NT2/D1 (cell line): Measurements from ENCODE around the gene OCSTAMP.

Experiments
- YY1 ChIP-seq: IDR thresholded peaks from 2 replicates; pipeline ENCODE4 v1.6.1; 2011; ENCODE audit not compliant: insufficient read length, insufficient read depth
- ZNF274 ChIP-seq: IDR thresholded peaks from 2 replicates; pipeline ENCODE4 v1.6.1; 2011; ENCODE audit warnings: mild to moderate bottlenecking, low read depth, low read length

- TF ChIP-seq YY1 = no peak
- TF ChIP-seq ZNF274 = no peak
Measured at GRCh38 chr20:46545827-46546138, 4.7 kb downstream of the OCSTAMP start.
